Lung microvascular endothelial cell (primary cell): ENCODE measurements around the gene CAB39L. TPM values are rescaled to one million over a fixed set of nuclear protein-coding genes. Genes with fewer than 3 reads are reported as not detected.
A peak's percentile ranks its signal among the peaks of the same experiment; 100 is the strongest.
"Not testable (repeated sequence)": the region's sequence is repeated elsewhere in the genome, so short reads cannot be mapped to it uniquely, and the experiment has no call there.

Experiments
- DNase-seq, 2 donors: peaks; one replicate each; pipeline versions ENCODE4 v3.0.0 to v3.0.0-alpha.2; 2010; ENCODE audit warnings: low read depth in 2 of 2
- total RNA-seq: library from RNA; depleted of rRNA; stranded (reverse); fragments of >200 nt; gene quantifications from 2 replicates; pipeline ENCODE4 v1.2.1, GENCODE V29; 2014

Gene CAB39L
- total RNA-seq, 1 donor from 2014 or later = 6.2 TPM

- DNase-seq = not testable (repeated sequence)
Measured at GRCh38 chr13:49294723-49295122, 149.1 kb downstream of the CAB39L start.

- DNase-seq = peak; percentile 89 to 92
Measured at GRCh38 chr13:49292742-49293486, 150.9 kb downstream of the CAB39L start.

DNA sequence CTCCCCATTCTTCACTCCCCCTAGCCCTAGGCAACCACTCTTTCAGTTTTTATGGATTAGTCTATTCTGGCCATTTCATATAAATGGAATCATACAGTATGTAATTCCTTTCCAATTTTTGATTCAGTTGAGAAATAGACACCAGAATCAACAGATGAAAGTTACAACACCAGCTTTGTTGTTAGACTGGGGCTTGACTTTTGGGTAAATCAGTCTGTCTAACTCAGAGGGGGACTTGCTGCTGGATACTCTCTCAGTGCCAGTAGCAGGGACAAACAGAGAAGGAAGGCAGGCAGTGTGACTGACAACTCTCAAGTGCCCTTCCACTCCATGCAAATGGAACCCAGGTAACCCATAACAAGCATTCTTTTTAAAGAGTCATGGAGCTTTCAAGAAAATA lies 155.4 kb downstream of the CAB39L start:
- DNase-seq = no peak

DNA sequence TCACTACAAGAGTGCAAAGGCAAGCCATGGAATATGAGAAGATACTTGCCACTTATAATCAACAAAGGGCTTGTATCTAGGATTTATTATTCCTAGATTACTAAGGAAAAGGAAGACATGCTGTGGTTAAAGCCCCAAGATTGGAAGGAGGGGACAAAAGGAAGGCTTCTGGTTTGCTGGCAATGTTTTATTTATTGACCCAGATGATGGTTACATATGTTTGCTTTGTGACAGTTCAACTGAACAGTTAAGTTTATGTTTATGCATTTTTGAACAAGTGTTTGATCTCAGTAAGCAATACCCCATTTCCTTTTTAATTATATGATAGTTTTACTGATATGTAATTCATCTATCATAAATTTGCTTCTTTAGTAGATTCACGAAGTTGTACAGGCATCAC lies 155.9 kb downstream of the CAB39L start:
- no peak for DNase-seq

- DNase-seq = no peak
Measured at GRCh38 chr13:49279885-49280284, 164.0 kb downstream of the CAB39L start.

- no peak for DNase-seq
Measured at GRCh38 chr13:49279112-49279511, 164.8 kb downstream of the CAB39L start.

DNA sequence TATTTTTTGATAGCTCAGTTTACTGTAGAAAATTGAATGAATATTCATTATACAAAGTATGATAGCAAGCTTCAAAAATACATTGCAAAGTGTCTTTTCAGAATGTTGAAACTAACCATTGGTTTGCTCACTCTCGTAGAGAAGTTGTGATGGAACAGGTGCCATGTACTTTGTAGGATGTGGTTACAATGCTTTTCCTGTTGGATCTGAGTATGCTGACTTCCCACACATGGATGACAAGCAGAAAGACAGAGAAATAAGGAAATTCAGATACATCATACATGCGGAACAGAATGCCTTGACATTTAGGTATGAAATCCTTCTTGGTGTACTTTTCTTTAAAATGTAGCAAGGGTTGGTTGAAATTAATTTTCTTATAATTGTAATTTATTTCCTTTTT lies 165.7 kb downstream of the CAB39L start:
- no peak for DNase-seq

- DNase-seq = peak in 1 of 2 donors; percentile 4
Measured at GRCh38 chr13:49272296-49272695, 171.6 kb downstream of the CAB39L start.

DNA sequence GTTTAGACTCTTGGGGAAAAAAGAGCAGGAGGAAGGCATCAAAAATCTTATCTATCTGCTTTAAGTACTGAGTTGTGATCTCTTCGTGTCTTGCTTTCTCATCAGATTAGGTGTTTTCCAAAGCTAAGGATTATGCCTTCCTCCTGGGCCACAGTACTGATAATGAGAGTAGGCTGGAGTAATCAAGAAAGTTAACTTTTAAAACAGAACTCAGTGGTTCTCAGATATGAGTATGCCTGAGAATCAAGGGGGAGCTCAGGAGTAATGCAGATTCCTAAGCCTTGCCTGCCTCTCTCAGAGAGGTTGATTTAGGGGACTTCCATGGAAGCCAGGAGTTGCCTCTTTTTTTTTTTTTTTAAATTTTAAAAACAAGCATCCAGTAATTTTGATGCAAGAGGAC lies 172.6 kb downstream of the CAB39L start:
- no peak for DNase-seq

DNA sequence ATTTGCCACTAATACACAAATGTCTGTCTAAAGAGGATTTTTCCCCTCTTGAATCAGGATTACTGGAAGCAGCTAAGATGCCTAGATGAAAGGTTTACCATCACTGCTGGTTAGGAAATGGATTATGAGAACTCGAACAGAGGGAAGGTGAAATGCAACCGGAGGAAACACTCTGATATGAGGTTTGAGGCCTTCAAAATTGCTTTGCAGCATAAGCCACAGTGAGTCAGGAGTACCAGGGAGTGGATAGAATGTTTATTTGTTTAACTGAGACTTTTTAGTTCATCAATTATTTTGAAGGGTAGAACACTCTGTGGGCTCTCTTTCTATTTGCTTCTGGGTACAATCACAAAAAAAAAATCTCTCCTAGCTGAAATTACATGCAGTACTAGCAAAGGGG lies 178.0 kb downstream of the CAB39L start:
- DNase-seq = peak in 1 of 2 donors; percentile 20

GRCh38 chr13:49262634-49263033 lies 181.2 kb downstream of the CAB39L start:
- no peak for DNase-seq

- DNase-seq = no peak
Measured at GRCh38 chr13:49259586-49259985, 184.3 kb downstream of the CAB39L start.

Other genes with a start within 250 kb of the CAB39L start
- not detected in 2 replicates for gene MLNR, start 223.7 kb downstream of the CAB39L start, total RNA-seq
- 1.1 and 2.2 TPM in 2 replicates for gene CDADC1, start 196.1 kb downstream of the CAB39L start, total RNA-seq
- 3.5 and 6.3 TPM in 2 replicates for gene SETDB2, start 210 bp upstream of the CAB39L start, total RNA-seq
- 7.3 and 8.1 TPM in 2 replicates for gene PHF11, start 51.9 kb upstream of the CAB39L start, total RNA-seq
- 21.1 and 24.4 TPM in 2 replicates for gene RCBTB1, start 141.5 kb upstream of the CAB39L start, total RNA-seq
- gene ARL11, start 184.4 kb upstream of the CAB39L start, total RNA-seq = 0.20 and 0.22 TPM in 2 replicates
- 82.8 and 102 TPM in 2 replicates for gene EBPL, start 247.4 kb upstream of the CAB39L start, total RNA-seq